Activated CD4-positive, alpha-beta T cell treated with anti-CD3 and anti-CD28 coated beads for 48 hours (primary cell): ENCODE data around the gene MSL1.
"Not testable (repeated sequence)": the region's sequence is repeated elsewhere in the genome, so short reads cannot be mapped to it uniquely, and the experiment has no call there.

Experiments
- DNase-seq: peaks from one replicate; pipeline ENCODE4 v3.0.0-alpha.2; 2020

The MSL1 gene

DNA sequence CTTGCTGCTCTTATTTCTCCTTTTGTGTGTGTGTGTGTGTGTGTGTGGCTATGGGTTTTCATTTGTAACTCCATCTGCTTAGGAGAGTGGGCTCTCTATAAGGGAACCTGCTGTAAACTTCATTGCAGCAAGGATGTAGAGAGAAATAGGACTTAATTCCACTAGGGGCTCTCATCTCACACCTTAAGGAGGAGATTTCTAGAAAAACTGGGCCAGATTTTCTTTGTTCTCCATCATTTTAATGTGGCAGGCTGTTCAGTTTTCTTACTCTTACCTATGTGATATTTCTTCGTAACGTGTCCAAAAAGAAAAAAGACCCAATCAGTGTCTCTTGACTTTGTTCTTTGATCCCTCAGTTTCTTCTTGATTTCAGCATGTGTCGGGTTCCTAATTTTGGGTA is 14.0 kb downstream of the MSL1 start:
- no peak for DNase-seq

DNA sequence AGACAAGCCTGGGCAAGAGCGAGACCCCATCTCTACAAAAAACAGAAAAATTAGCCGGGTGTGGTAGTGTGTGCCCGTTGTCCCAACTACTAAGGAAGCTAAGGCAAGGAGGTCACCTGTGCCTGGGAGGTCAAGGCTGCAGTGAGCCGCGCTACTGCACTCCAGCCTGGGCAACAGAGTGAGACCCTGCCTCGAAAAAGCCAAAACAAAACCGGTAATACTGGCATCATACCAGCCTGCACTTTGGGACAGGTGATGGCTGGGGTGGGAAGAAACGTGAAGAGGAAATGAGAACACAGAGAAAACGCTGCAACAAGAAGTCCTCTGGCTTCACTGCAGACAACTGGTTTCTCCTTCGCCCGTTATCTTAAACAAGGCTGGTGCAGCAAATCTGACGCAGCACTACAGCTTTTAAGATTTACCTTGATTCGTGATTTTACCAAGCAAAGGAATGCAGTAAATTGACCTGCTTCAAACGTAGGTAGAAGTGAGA is 17.8 kb downstream of the MSL1 start:
- DNase-seq, result no peak

- not testable (repeated sequence) for DNase-seq
These were observed 21.4 kb downstream of the MSL1 start for GRCh38 chr17:40143166-40143565.

DNA sequence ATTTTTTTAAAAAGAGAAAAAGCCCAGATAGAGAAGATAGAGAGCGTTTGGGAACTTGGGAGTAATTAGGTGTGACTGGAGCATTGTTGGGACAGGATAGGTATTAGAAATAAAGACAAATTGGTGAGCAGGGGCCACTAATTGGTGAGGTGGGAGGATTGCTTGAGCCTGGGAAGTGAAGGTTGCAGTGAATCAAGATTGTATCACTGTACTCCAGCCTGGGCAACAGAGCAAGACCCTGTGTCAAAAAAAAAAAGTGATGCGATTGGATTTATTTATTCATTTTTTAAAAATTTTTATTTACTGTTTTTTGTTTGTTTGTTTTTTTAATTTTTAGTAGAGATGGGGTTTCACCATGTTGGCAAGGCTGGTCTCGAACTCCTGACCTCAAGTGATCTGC is 23.7 kb downstream of the MSL1 start:
- no peak for DNase-seq

GRCh38 chr17:40148527-40148926 is 26.8 kb downstream of the MSL1 start:
- no peak for DNase-seq

- DNase-seq, result no peak
These were observed 28.5 kb downstream of the MSL1 start for GRCh38 chr17:40150276-40150675.

DNA sequence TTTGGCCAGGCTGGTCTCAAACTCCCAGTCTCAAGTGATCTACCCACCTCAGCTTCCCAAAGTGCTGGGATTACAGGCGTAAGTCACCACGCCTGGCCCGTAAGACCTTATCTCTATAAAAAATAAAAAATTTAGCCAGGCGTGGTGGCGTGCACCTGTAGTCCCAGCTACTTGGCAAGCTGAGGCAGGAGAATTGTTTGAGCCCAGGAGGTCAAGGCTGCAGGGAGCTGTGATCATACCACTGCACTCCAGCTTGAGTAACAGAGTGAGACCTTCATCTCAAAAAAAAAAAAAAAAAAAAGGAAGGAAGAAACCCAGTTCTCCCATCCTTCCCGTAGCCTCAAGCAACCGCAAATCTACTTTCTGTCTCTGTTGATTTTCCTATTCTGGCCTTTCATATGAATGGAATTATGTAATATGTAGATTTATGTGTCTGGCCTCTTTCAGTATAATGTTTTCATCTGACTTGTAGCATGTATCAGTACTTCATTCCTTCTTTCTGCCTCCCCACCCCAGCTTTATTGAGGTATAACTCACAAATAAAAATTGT is 29.7 kb downstream of the MSL1 start:
- no peak for DNase-seq

DNA sequence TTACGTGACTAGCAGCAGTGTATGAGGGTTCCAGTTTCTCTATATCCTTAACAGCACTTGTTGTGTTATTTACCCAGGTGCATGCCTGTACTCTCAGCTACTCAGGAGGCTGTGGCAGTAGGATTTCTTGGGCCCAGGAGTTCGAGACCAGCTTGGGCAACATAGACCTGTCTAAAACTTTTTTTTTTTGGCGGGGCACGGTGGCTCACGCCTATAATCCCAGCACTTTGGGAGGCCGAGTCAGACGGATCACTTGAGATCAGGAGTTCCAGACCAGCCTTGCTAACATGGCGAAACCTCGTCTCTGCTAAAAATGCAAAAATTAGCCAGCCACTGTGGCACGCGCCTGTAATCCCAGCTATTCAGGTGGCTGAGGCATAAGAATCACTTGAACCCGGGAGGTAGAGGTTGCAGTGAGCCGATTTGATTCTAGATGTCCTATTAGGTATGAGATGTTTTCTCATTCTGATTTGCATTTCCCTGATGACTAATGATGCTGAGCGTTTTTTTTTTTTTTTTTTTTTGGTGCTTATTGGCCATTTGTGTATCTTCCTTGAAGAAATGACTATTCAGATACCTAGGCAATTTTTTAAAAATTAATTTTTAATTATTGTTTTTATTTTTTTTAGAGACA is 31.9 kb downstream of the MSL1 start:
- no peak for DNase-seq

DNA sequence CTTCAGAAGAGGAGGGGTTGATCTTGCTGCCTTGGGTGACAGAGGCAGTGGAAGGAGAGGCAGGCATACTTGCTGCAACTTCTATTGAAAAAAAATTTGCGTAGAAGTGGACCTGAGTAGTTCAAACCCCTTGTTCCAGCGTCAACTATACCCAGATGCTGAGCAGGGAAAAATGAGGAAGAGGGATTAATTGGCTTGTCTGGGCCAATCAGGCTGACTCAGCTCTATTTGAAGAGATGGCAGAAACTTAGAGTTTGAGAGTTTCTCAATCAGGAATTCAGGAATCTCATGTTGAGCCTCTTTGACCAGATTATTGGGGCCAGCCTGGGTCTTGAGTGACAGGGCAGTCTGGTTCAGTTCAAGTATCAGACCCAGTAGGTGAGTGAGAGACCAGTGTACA is 36.2 kb downstream of the MSL1 start:
- no peak for DNase-seq

DNA sequence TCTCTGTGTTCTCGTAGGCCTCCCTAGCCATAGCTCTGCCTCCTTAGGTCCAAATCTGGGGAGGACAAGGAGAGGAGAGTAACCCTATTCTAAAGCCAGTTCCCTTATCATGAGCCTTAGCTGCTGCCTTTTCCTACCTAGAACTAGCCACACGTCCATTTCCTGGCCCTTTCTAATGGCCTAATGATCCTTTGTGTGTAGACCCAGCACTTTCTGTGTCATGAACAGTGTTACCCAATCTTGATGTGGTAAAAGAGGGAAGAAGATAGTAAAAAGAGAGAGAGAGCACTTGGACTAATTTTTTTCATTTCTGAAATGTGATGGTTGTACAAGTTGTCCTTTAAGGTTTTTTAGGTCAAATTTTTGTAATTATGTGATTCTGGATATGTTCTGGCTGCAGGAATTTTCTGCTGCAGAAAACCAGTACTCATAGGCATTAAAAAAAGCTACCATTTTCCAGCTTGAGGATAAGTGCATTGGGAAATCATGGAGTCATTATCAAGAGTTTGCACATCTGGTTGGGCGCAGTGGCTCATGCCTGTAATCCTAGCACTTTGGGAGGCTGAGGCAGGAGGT is 36.8 kb downstream of the MSL1 start:
- DNase-seq, result no peak

- no peak for DNase-seq
These were observed 37.7 kb downstream of the MSL1 start for GRCh38 chr17:40159456-40159855.

DNA sequence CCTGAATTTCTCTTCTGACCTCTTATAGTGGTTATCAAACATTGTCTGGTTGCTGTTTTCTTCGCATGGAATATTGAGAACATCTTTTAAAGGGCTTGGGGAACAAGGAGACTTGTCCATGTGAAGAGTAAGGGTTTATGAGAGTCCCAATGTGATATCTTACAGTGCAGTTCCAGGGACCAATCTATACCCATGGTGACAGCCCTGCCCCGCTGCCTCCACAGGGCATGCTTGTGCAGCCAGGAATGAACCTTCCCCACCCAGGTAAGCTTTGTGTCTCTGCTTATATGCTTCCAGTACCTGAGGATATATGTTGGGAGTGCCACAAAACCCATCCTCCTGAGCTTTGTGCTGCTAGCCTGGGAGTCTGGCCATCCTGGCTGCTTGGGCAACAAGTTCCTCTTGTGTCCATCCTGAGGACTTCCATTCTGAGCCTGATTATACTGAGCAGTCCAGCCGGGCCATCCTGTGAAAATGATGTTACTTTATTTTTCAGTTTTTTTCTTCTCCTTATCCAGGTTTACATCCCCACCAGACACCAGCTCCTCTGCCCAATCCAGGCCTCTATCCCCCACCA is 46.0 kb downstream of the MSL1 start:
- DNase-seq, result no peak

DNA sequence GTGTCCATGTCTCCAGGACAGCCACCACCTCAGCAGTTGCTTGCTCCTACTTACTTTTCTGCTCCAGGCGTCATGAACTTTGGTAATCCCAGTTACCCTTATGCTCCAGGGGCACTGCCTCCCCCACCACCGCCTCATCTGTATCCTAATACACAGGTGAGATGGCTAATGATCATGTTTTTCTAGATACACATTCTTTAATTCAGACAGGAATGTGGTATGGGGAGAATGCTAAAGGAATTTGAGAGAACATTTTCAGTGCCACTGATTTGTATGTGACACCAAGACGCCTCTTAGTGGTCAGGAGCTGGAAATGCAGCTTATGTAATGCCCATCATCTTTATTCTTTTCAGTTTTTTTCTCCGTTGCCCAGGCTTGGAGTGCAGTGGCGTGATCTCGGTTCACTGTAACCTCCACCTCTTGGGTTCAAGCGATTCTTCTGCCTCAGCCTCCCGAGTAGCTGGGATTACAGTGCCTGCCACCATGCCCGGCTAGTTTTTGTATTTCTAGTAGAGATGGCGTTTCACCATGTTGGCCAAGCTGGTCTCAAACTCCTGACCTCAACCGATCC is 46.6 kb downstream of the MSL1 start:
- DNase-seq, result peak; percentile 38

- DNase-seq, result no peak
These were observed 48.6 kb downstream of the MSL1 start for GRCh38 chr17:40170325-40170724.

GRCh38 chr17:40171750-40172149 is 50.0 kb downstream of the MSL1 start:
- no peak for DNase-seq

DNA sequence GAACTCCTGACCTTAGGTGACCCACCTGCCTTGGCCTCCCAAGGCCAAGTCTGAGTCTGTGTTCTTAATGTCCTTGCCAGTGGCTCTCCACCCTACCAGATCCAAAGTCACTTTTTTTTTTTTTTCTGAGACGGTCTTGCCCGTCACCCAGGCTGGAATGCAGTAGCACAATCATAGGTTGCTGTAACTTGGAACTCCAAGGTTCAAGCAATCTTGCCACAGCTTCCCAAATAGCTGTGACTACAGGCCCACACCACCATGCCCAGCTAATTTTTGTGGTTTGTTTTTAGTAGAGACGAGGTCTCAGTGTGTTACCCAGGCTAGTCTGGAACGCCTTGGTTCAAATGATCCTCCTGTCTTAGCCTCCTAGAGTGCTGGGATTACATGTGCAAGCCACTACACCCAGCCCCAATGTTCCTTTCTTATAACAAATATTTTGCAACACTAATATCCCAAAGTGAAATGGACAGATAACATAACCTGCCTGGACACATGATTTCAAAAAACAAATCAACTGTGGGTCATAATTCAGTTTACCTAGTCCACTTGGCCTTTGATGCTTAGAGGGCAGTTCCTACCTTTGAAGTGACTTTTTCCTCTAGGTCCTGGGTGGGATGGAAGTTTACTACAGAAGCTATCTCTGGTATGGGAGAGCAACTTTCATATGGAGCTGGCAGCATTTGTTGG is 51.5 kb downstream of the MSL1 start:
- no peak for DNase-seq

GRCh38 chr17:40173778-40174135 is 52.0 kb downstream of the MSL1 start:
- no peak for DNase-seq

GRCh38 chr17:40174514-40174913 is 52.7 kb downstream of the MSL1 start:
- DNase-seq, result no peak

- DNase-seq, result no peak
These were observed 54.4 kb downstream of the MSL1 start for GRCh38 chr17:40175928-40176753.

GRCh38 chr17:40176754-40177110 is 55.0 kb downstream of the MSL1 start:
- no peak for DNase-seq

- peak; percentile 91 for DNase-seq
These were observed 55.6 kb downstream of the MSL1 start, which contains the start of gene RAPGEFL1 for GRCh38 chr17:40177275-40177874. Gene RAPGEFL1, plus strand, starts transcription at chr17:40177470. Its CDS starts 392 bp downstream, at chr17:40177862.

GRCh38 chr17:40178021-40178601 is 56.3 kb downstream of the MSL1 start:
- DNase-seq, result no peak
